Liver (tissue), 9 donors: ENCODE measurements around the gene DPH3. TPM values are rescaled to one million over a fixed set of nuclear protein-coding genes. Genes with fewer than 3 reads are reported as not detected.

Experiments
- DNase-seq: peaks from one replicate; pipeline ENCODE4 v3.0.0-alpha.2; 2017; ENCODE audit warnings: low spot score
- H3K27ac ChIP-seq, 2 donors: one replicate each; pipeline ENCODE4 v1.7.0; 2013; ENCODE audit warnings: inconsistent platforms in 2 of 2, low read length in 2 of 2, control low read depth in 1 of 2, low read depth in 1 of 2, mild to moderate bottlenecking in 1 of 2
- H3K27me3 ChIP-seq, 4 donors: one replicate each; pipeline versions ENCODE4 v1.6.1 to v1.7.0; 2013; ENCODE audit warnings: low read length in 3 of 4, inconsistent platforms in 1 of 4, mild to moderate bottlenecking in 1 of 4, moderate library complexity in 1 of 4; ENCODE audit not compliant: control insufficient read depth in 4 of 4, insufficient read depth in 4 of 4
- H3K36me3 ChIP-seq, 4 donors: one replicate each; pipeline versions ENCODE4 v1.6.1 to v1.7.0; 2013; ENCODE audit warnings: low read length in 3 of 4, mild to moderate bottlenecking in 3 of 4, low read depth in 1 of 4, moderate library complexity in 1 of 4; ENCODE audit not compliant: control insufficient read depth in 4 of 4, insufficient read depth in 3 of 4
- H3K4me1 ChIP-seq, 4 donors: one replicate each; pipeline versions ENCODE4 v1.6.1 to v1.7.0; 2013; ENCODE audit warnings: low read length in 3 of 4, mild to moderate bottlenecking in 3 of 4, moderate library complexity in 1 of 4; ENCODE audit not compliant: control insufficient read depth in 4 of 4, insufficient read depth in 4 of 4
- H3K4me3 ChIP-seq, 3 donors: one replicate each; pipeline versions ENCODE4 v1.6.1 to v1.7.0; 2013; ENCODE audit warnings: low read length in 3 of 3, control low read depth in 1 of 3, low read depth in 1 of 3, mild to moderate bottlenecking in 1 of 3
- H3K9ac ChIP-seq, 2 donors: one replicate each; pipeline ENCODE4 v1.7.0; 2013; ENCODE audit warnings: low read length in 2 of 2, mild to moderate bottlenecking in 2 of 2, moderate library complexity in 2 of 2, control low read depth in 1 of 2, low read depth in 1 of 2
- H3K9me3 ChIP-seq, 4 donors: one replicate each; pipeline versions ENCODE4 v1.6.1 to v1.7.0; 2013; ENCODE audit warnings: low read length in 3 of 4; ENCODE audit not compliant: control insufficient read depth in 4 of 4
- CTCF ChIP-seq: fragments of 150-350 bp; IDR thresholded peaks from 2 replicates; pipeline ENCODE4 v1.5.1; 2017; ENCODE audit warnings: improper control_type of control experiment, low read depth, low read length; ENCODE audit not compliant: missing input control
- EGR1 ChIP-seq, 2 donors: IDR thresholded peaks; 2 replicates each; pipeline ENCODE4 v1.6.1; 2016 to 2018; ENCODE audit warnings: antibody characterized with exemption in 2 of 2, low read depth in 2 of 2
- FOXA1 ChIP-seq: IDR thresholded peaks from 2 replicates; pipeline ENCODE4 v1.6.1; 2016; ENCODE audit warnings: antibody characterized with exemption
- FOXA2 ChIP-seq: IDR thresholded peaks from 2 replicates; pipeline ENCODE4 v1.6.1; 2016; ENCODE audit warnings: antibody characterized with exemption
- GABPA ChIP-seq, 2 donors: IDR thresholded peaks in 1 of 2; conservative IDR thresholded peaks in 1 of 2; 2 replicates each; pipeline ENCODE4 v1.6.1; 2016; ENCODE audit warnings: antibody characterized with exemption in 2 of 2, mild to moderate bottlenecking in 1 of 2, moderate library complexity in 1 of 2
- HNF4A ChIP-seq, 2 donors: conservative IDR thresholded peaks; 2 replicates each; pipeline ENCODE4 v1.6.1; 2016; ENCODE audit warnings: antibody characterized with exemption in 2 of 2, mild to moderate bottlenecking in 2 of 2
- HNF4G ChIP-seq: IDR thresholded peaks from 2 replicates; pipeline ENCODE4 v1.6.1; 2016; ENCODE audit warnings: antibody characterized with exemption
- JUND ChIP-seq, 2 donors: IDR thresholded peaks; 2 replicates each; pipeline ENCODE4 v1.6.1; 2016; ENCODE audit warnings: antibody characterized with exemption in 2 of 2
- MAX ChIP-seq: IDR thresholded peaks from 2 replicates; pipeline ENCODE4 v1.6.1; 2016; ENCODE audit warnings: antibody characterized with exemption
- NR2F2 ChIP-seq: IDR thresholded peaks from 2 replicates; pipeline ENCODE4 v1.6.1; 2016; ENCODE audit warnings: antibody characterized with exemption
- RAD21 ChIP-seq, 2 donors: IDR thresholded peaks; 2 replicates each; pipeline ENCODE4 v1.6.1; 2016; ENCODE audit warnings: antibody characterized with exemption in 2 of 2, mild to moderate bottlenecking in 2 of 2
- RXRA ChIP-seq, 2 donors: IDR thresholded peaks; 2 replicates each; pipeline ENCODE4 v1.6.1; 2017 to 2018; ENCODE audit warnings: antibody characterized with exemption in 2 of 2, mild to moderate bottlenecking in 1 of 2
- SP1 ChIP-seq: IDR thresholded peaks from 2 replicates; pipeline ENCODE4 v1.6.1; 2018; ENCODE audit warnings: antibody characterized with exemption, mild to moderate bottlenecking
- TAF1 ChIP-seq: conservative IDR thresholded peaks from 2 replicates; pipeline ENCODE4 v1.6.1; 2016; ENCODE audit warnings: antibody characterized with exemption, mild to moderate bottlenecking
- YY1 ChIP-seq: IDR thresholded peaks from 2 replicates; pipeline ENCODE4 v1.6.1; 2016; ENCODE audit warnings: antibody characterized with exemption, mild to moderate bottlenecking
- ZBTB33 ChIP-seq: IDR thresholded peaks from 2 replicates; pipeline ENCODE4 v1.6.1; 2016; ENCODE audit warnings: antibody characterized with exemption
- WGBS: extraction: QIAGEN DNeasy Blood & Tissue Kit; methylation state at CpG from one replicate; pipeline ENCODE4 v1.1.7; 2013; 5-methylcytosine and 5-hydroxymethylcytosine counted together
- polyA plus RNA-seq, 2 donors: library from polyadenylated mRNA; stranded (reverse) in 1 of 2; unstranded in 1 of 2; fragments of 200-250 nt in 1 of 2; fragments of >200 nt in 1 of 2; fragmentation: Nextera tagmentation in 1 of 2; extraction: Ambion mirVana in 1 of 2; gene quantifications; one replicate each; pipeline versions ENCODE4 v1.2.1 to v1.2.3, GENCODE V29; 2013 to 2015
- total RNA-seq, 2 donors: library from RNA; depleted of rRNA; stranded (reverse); fragments of >200 nt; gene quantifications; one replicate each; pipeline ENCODE4 v1.2.3, GENCODE V29; 2014
- TF ChIP-seq, protein P1 (sequence below): IDR thresholded peaks from 2 replicates; pipeline ENCODE4 v1.6.1; 2016; ENCODE audit warnings: antibody characterized with exemption
- TF ChIP-seq, protein P2 (sequence below): IDR thresholded peaks from 2 replicates; pipeline ENCODE4 v1.6.1; 2016; ENCODE audit warnings: antibody characterized with exemption, mild to moderate bottlenecking
- donor health status: healthy.
- donor health status: healthy.
- donor health status: healthy.
- donor health status: healthy.
- donor health status: healthy.

DPH3 gene
- total and polyA plus RNA-seq, 4 donors: 7.8 to 19.1 (median 11.6) TPM

GRCh38 chr3:16255326-16255725, 9.4 kb downstream of the DPH3 start:
- Histone ChIP-seq H3K4me1 (peaks cover 0 to 21% (median 17%) of the 10 kb centered on the region in 4 donors), H3K27ac (no peak overlapping the region), H3K9ac (no peak overlapping the region), H3K27me3 (no peaks in the 10 kb centered on the region), H3K9me3 (no peaks in the 10 kb centered on the region), H3K4me3 (no peak overlapping the region), H3K36me3 (peaks cover 0 to 15% (median 12%) of the 10 kb centered on the region in 4 donors)
- TF ChIP-seq HNF4G (no peak), FOXA2 (no peak), HNF4A (conservative IDR thresholded peaks at IDR 0.05) (no peak), ZBTB33 (no peak), TAF1 (no peak), NR2F2 (no peak), YY1 (no peak), RXRA (IDR thresholded peaks at IDR 0.05) (no peak), FOXA1 (no peak)
- 91% methylated on average over 3 of the region's 3 CpGs for WGBS
- no peak for DNase-seq

DNA sequence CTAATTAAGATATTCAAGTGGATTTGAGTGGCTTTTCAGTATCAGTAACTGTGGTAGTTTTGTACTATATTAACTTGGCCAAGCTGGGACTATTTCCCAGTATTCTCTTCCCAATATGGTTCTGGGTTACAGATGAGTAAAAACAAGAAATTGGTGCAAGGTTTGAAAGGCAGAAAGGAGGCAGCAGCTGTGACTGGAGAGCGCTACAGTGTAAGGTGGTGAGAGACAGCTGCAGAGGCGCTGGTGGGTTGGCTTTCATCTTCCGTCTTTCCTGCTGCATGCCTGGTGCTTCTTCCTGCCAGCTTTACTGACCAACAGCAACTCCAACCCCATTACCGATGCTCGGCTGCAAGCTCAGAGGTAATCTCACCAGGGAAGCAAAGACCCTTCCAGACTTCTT, 9.8 kb downstream of the DPH3 start:
- DNase-seq: no peak
- WGBS: 85% methylated on average over 5 of the region's 5 CpGs
- no peak overlapping the region for H3K4me3 ChIP-seq
- peaks cover 0 to 21% (median 17%) of the 10 kb centered on the region in 4 donors for H3K4me1 ChIP-seq
- TF ChIP-seq, protein P1, sequence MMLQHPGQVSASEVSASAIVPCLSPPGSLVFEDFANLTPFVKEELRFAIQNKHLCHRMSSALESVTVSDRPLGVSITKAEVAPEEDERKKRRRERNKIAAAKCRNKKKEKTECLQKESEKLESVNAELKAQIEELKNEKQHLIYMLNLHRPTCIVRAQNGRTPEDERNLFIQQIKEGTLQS: no peak
- TF ChIP-seq, protein P2, sequence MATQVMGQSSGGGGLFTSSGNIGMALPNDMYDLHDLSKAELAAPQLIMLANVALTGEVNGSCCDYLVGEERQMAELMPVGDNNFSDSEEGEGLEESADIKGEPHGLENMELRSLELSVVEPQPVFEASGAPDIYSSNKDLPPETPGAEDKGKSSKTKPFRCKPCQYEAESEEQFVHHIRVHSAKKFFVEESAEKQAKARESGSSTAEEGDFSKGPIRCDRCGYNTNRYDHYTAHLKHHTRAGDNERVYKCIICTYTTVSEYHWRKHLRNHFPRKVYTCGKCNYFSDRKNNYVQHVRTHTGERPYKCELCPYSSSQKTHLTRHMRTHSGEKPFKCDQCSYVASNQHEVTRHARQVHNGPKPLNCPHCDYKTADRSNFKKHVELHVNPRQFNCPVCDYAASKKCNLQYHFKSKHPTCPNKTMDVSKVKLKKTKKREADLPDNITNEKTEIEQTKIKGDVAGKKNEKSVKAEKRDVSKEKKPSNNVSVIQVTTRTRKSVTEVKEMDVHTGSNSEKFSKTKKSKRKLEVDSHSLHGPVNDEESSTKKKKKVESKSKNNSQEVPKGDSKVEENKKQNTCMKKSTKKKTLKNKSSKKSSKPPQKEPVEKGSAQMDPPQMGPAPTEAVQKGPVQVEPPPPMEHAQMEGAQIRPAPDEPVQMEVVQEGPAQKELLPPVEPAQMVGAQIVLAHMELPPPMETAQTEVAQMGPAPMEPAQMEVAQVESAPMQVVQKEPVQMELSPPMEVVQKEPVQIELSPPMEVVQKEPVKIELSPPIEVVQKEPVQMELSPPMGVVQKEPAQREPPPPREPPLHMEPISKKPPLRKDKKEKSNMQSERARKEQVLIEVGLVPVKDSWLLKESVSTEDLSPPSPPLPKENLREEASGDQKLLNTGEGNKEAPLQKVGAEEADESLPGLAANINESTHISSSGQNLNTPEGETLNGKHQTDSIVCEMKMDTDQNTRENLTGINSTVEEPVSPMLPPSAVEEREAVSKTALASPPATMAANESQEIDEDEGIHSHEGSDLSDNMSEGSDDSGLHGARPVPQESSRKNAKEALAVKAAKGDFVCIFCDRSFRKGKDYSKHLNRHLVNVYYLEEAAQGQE: no peak
- no peak for TF ChIP-seq RXRA (IDR thresholded peaks at IDR 0.05)
- no peak for TF ChIP-seq HNF4G
- TF ChIP-seq NR2F2: no peak
- TF ChIP-seq YY1: no peak
- no peak for TF ChIP-seq CTCF
- TF ChIP-seq SP1: no peak
- no peak for TF ChIP-seq ZBTB33
- no peak for TF ChIP-seq EGR1 (IDR thresholded peaks at IDR 0.05; ENCODE audit: low read depth in 2 of 2)
- no peak for TF ChIP-seq TAF1
- TF ChIP-seq FOXA1: no peak
- TF ChIP-seq MAX: no peak
- no peak for TF ChIP-seq FOXA2
- no peak for TF ChIP-seq HNF4A (conservative IDR thresholded peaks at IDR 0.05)
- no peak for TF ChIP-seq JUND (IDR thresholded peaks at IDR 0.05)
- TF ChIP-seq RAD21 (IDR thresholded peaks at IDR 0.05): no peak
- TF ChIP-seq GABPA (IDR thresholded peaks at IDR 0.05 in 1 of 2, conservative IDR thresholded peaks at IDR 0.05 in 1 of 2): no peak
- H3K9me3 ChIP-seq: no peaks in the 10 kb centered on the region
- no peak overlapping the region for H3K27ac ChIP-seq
- no peak overlapping the region for H3K9ac ChIP-seq
- H3K36me3 ChIP-seq: peaks cover 0 to 11% (median 8%) of the 10 kb centered on the region in 4 donors
- H3K27me3 ChIP-seq: no peaks in the 10 kb centered on the region
